Prostate gland (tissue), 2 donors: ENCODE measurements around the gene GAREM2. TPM values are rescaled to one million over a fixed set of nuclear protein-coding genes. Genes with fewer than 3 reads are reported as not detected.

Experiments
- DNase-seq: peaks from one replicate; pipeline ENCODE4 v3.0.0-alpha.2; 2019; ENCODE audit warnings: low spot score
- H3K27ac ChIP-seq, 2 donors: fragments of 200-600 bp; sonication (generic); 2 replicates each; pipeline ENCODE4 v1.5.1; 2017 to 2019
- H3K27me3 ChIP-seq: fragments of 200-600 bp; sonication (generic); replicated peaks from 2 replicates; pipeline ENCODE4 v1.5.1; 2019; ENCODE audit not compliant: insufficient read depth
- H3K36me3 ChIP-seq, 2 donors: fragments of 200-600 bp; sonication (generic); 1 replicate in 1 of 2; 2 replicates in 1 of 2; pipeline versions ENCODE4 v1.5.1 to v1.8.1; 2017 to 2019
- H3K4me1 ChIP-seq: fragments of 200-600 bp; sonication (generic); replicated peaks from 2 replicates; pipeline ENCODE4 v1.5.1; 2019
- H3K4me3 ChIP-seq, 2 donors: fragments of 200-600 bp; sonication (generic); 2 replicates each; pipeline ENCODE4 v1.5.1; 2017 to 2019
- H3K9me3 ChIP-seq: fragments of 200-600 bp; sonication (generic); 2 replicates; pipeline ENCODE4 v1.5.1; 2017
- CTCF ChIP-seq, 4 experiments: fragments of 200-600 bp in 2 of 4; fragments of 450-650 bp in 2 of 4; sonication (generic) in 2 of 4; IDR thresholded peaks; 1 replicate in 3 of 4; 2 replicates in 1 of 4; pipeline ENCODE4 v1.5.1; 2016 to 2019; ENCODE audit warnings: antibody characterized with exemption in 4 of 4, mild to moderate bottlenecking in 2 of 4, moderate library complexity in 2 of 4
- POLR2A ChIP-seq: fragments of 450-650 bp; IDR thresholded peaks from one replicate; pipeline ENCODE4 v1.6.1; 2016; ENCODE audit warnings: antibody characterized with exemption, mild to moderate bottlenecking
- POLR2AphosphoS5 ChIP-seq: sonication (generic); formaldehyde crosslinking; IDR thresholded peaks from one replicate; pipeline ENCODE4 v1.6.1; 2017; ENCODE audit warnings: antibody characterized with exemption
- WGBS: methylation state at CpG from one replicate; pipeline ENCODE4 v1.1.5; 2018; 5-methylcytosine and 5-hydroxymethylcytosine counted together
- intact Hi-C: fragments of 100-400 bp; cut with DNase I; formaldehyde crosslinking; loops from one replicate; pipeline ENCODE4 v1.14.2; 2022
- total RNA-seq, 2 donors: library from RNA; depleted of rRNA; stranded (reverse); fragments of >200 nt; gene quantifications; one replicate each; pipeline ENCODE4 v1.1.0, GENCODE V29; 2016

GAREM2 gene
- total RNA-seq, 2 donors from 2014 or later: 3.5 TPM

DNA sequence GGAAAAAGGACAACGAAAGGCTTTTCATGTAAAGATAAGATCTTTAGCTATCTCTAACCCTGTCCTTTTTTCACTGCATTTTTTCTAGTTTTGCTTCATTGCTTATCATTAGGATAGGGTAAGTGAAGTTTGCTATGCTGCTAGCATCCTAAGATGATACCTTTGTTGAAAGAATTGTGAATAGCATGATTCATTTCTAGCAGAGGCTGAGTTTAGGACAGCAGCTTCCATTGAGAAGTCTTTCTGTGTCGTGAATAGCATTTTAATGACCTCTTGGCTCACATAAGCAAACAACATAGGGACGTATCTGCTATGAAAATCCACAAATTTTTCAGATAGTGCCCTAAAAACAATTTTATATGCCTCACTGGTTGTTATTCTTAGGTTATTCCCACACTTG lies 36.4 kb upstream of the GAREM2 start:
- 32% methylated on average over 3 of the region's 3 CpGs for WGBS
- no peaks in the 10 kb centered on the region for H3K4me1 ChIP-seq
- H3K27ac ChIP-seq: no peak overlapping the region
- intact Hi-C loops: no loop called here
- no peak for DNase-seq
- TF ChIP-seq POLR2A (no peak), CTCF (IDR thresholded peaks at IDR 0.05) (no peak), POLR2AphosphoS5 (no peak)
- no peaks in the 10 kb centered on the region for H3K36me3 ChIP-seq
- H3K9me3 ChIP-seq: no peaks in the 10 kb centered on the region
- H3K27me3 ChIP-seq: no peaks in the 10 kb centered on the region
- H3K4me3 ChIP-seq: no peak overlapping the region

DNA sequence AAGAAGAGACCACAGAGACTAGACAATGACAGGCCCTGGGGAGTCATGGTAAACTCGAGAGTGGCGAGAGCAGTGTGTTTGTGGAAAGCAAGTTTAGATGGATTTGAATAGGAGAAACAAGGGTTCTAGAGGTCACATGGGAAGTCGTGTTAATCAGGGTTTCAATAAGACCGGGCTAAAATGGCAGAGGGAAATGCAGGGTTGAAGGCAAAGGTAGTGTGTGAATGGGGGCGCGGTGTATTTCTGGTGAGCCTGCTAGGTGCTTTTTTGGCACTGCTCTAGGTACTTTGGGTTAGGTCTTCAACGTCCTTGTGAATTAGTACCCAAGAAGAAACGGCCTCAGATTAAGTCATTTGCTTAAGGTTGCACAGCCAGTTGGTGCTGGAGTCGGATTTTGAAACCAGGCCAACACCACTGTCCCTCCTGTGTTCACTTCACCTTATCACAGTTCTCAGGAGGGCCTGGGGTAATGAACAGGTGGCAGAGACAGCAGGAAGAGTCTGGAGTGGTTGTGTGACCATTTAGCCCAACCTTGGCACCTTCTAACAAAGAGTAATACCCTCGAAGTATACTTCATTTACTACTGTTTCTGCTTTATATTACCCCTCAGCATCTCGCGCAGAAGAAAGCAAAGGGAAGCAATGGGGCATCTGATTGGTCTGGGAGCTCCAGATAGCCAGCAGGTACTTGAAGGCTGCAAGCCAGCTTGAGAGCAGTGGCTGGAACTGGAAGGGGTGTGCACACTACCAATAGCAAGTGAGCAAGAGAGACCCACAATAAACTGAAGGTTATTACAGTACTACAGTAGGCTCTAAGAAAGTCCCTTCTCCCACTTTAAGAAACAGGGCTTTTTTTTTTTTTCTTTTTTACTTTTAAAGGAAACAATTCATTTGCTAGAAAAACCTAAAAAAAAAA lies 33.4 kb upstream of the GAREM2 start:
- no peak for DNase-seq
- Histone ChIP-seq H3K27ac (no peak overlapping the region), H3K36me3 (no peaks in the 10 kb centered on the region), H3K27me3 (no peaks in the 10 kb centered on the region), H3K4me1 (no peaks in the 10 kb centered on the region), H3K4me3 (no peak overlapping the region), H3K9me3 (no peaks in the 10 kb centered on the region)
- intact Hi-C loops: loop anchor here (5.0 kb wide), 3 partner anchors 52 to 287 kb away; no protein-coding TSS in a partner anchor
- WGBS: 61% methylated on average over 12 of the region's 12 CpGs
- TF ChIP-seq CTCF (IDR thresholded peaks at IDR 0.05) (no peak), POLR2A (no peak), POLR2AphosphoS5 (no peak)

DNA sequence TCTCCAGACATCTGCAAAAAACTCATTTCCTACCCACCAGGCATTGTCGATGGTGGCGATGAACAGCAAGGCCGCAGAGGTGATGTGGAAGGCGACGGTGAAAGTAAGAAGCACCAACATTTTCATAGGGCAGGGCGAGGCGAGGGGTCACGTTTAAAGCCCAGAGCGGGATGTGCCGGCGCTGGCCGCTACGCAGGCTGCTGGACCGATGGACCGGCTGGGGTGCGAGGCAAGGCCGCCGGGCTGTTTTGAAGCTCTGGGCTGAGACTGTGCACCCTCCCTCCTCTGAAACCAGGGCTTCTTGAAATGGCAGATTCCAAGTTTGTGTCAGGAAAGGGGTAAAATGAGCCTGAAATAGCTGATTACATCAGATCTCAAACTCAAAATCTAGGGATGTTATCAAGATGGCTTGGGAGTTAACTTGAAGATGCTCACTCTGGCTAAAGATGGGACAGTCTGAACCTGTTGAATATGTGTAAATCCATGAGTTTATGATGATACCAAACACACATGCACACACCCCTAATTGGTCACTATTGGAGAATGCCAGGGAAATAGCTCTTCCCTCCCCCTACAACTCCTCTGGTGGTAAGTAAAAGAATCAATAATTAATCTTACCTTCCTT lies 31.6 kb upstream of the GAREM2 start:
- Histone ChIP-seq H3K4me1 (no peaks in the 10 kb centered on the region), H3K27me3 (no peaks in the 10 kb centered on the region), H3K4me3 (no peak overlapping the region), H3K27ac (no peak overlapping the region), H3K9me3 (no peaks in the 10 kb centered on the region), H3K36me3 (no peaks in the 10 kb centered on the region)
- 91% methylated on average over 18 of the region's 18 CpGs for WGBS
- intact Hi-C loops: loop anchor here (5.0 kb wide), 3 partner anchors 54 to 289 kb away; no protein-coding TSS in a partner anchor
- DNase-seq: no peak
- TF ChIP-seq POLR2A (no peak), POLR2AphosphoS5 (no peak), CTCF (IDR thresholded peaks at IDR 0.05) (no peak)

- intact Hi-C loops: loop anchor here (5.0 kb wide), 3 partner anchors 57 to 292 kb away; no protein-coding TSS in a partner anchor
Observed at GRCh38 chr2:26144031-26144430, 28.9 kb upstream of the GAREM2 start.

More at GRCh38 chr2:26144031-26144430, 28.9 kb upstream of the GAREM2 start:
- WGBS: 31% methylated on average over 7 of the region's 7 CpGs
- no peaks in the 10 kb centered on the region for H3K27me3 ChIP-seq
- no peaks in the 10 kb centered on the region for H3K4me1 ChIP-seq
- no peak for DNase-seq
- no peak overlapping the region for H3K27ac ChIP-seq
- H3K36me3 ChIP-seq: no peaks in the 10 kb centered on the region
- TF ChIP-seq POLR2A: no peak
- TF ChIP-seq POLR2AphosphoS5: no peak
- no peak for TF ChIP-seq CTCF (IDR thresholded peaks at IDR 0.05)
- no peak overlapping the region for H3K4me3 ChIP-seq
- no peaks in the 10 kb centered on the region for H3K9me3 ChIP-seq
